GM20000 (cell line): ENCODE data around the gene CNTN3.

Experiments used
- DNase-seq: peaks from one replicate; pipeline ENCODE4 v3.0.0; 2012; ENCODE audit warnings: low spot score
- TF ChIP-seq, protein P1 (sequence below): IDR thresholded peaks from 2 replicates; pipeline ENCODE4 v1.5.1; 2012; ENCODE audit warnings: mild to moderate bottlenecking, control low read depth; ENCODE audit errors: extremely low read depth, missing control alignments

The CNTN3 gene

DNA sequence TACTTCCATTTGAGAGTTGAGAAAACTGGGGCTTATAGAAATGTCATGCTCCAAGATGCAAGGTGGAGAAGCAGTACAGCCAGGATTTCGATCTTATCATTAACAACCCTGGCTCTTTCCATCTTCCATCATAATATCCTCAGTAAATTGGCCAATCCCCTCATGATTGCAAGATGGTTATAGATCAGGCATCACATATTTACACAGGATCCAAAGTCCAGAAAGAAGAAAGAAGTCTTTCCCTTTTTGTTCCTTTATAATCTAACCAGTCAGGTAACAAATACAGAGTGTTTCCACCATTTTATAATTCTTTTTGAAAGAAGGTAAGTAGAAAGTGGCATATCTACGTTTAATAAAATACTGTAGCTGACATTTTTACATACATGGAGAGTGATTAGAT lies 29.7 kb downstream of the CNTN3 start:
- TF ChIP-seq, protein P1, sequence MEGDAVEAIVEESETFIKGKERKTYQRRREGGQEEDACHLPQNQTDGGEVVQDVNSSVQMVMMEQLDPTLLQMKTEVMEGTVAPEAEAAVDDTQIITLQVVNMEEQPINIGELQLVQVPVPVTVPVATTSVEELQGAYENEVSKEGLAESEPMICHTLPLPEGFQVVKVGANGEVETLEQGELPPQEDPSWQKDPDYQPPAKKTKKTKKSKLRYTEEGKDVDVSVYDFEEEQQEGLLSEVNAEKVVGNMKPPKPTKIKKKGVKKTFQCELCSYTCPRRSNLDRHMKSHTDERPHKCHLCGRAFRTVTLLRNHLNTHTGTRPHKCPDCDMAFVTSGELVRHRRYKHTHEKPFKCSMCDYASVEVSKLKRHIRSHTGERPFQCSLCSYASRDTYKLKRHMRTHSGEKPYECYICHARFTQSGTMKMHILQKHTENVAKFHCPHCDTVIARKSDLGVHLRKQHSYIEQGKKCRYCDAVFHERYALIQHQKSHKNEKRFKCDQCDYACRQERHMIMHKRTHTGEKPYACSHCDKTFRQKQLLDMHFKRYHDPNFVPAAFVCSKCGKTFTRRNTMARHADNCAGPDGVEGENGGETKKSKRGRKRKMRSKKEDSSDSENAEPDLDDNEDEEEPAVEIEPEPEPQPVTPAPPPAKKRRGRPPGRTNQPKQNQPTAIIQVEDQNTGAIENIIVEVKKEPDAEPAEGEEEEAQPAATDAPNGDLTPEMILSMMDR = no peak

DNA sequence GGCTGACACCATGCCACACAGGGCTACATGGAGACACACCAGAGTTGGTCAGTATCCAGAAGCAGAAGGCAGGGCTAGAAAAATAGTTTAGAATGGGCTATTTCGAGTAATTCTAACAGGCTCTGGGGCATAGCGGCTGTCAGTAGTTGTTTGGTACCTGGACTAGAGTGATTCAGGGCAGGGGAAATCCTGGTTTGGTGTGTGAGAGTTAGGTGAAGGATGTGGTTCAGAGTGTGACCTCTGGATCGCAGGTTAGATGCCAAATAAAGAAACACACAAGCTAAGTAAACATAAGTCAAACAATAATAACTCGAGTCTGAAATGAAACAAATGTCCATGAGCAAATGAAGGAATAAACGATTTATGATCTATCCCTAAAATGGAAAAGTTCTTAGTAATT lies 31.5 kb downstream of the CNTN3 start:
- TF ChIP-seq, protein P1 = no peak
- no peak for DNase-seq

More for the DNA sequence above, 29.7 kb downstream of the CNTN3 start:
- no peak for DNase-seq

DNA sequence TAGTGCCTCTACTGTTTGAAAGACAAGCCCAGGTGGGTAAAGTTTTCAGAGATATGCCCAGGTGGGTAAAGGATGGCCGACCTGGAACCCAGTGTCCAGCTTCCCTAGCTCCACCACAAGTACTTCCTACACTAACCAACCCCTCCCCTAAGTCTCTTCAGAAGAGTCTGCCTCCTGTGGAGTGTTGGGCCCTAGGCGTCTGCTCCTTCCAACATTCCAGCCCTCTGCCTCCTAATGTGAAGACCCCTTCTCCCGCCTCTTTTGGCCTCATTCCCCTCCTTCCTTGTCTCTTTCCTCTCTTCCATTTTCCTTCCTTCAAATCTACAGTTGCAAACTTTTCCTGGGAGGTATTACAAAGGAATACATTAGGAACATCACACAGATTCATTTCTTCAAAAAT lies 38.6 kb downstream of the CNTN3 start:
- TF ChIP-seq, protein P1 = no peak
- DNase-seq = no peak

DNA sequence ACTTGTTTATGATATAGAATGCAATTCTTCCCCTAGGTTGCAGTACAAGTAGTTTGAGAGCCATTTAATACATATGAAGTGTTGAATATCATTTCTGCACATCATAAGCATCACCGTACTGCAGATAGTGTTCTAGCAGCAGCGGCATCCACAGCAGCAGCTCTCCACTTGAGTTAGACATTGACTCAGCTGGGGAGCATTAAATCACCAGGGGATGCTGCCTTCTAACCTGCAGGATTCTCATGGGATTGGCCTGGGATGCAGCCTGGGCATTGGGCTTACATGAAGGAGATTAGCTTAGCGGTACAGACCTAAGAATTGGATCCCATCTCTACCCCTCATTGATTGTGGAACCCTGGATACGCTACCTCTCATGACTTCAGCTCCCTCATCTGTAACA lies 43.3 kb downstream of the CNTN3 start:
- TF ChIP-seq, protein P1 = no peak

More for the DNA sequence above, 43.3 kb downstream of the CNTN3 start:
- DNase-seq = no peak
